GM18511 (cell line): ENCODE results near the gene CASK.
"Not testable (repeated sequence)": the region's sequence is repeated elsewhere in the genome, so short reads cannot be mapped to it uniquely, and the experiment has no call there.

Experiments used
- ATAC-seq: cut with Tn5 transposase; IDR thresholded peaks from one replicate; pipeline ENCODE4 v1.9.1; 2021; ENCODE audit warnings: mild to moderate bottlenecking, moderate library complexity; ENCODE audit not compliant: unreplicated experiment

Gene CASK

GRCh38 chrX:41655101-41655500, 268.3 kb downstream of the CASK start:
- ATAC-seq: no peak

DNA sequence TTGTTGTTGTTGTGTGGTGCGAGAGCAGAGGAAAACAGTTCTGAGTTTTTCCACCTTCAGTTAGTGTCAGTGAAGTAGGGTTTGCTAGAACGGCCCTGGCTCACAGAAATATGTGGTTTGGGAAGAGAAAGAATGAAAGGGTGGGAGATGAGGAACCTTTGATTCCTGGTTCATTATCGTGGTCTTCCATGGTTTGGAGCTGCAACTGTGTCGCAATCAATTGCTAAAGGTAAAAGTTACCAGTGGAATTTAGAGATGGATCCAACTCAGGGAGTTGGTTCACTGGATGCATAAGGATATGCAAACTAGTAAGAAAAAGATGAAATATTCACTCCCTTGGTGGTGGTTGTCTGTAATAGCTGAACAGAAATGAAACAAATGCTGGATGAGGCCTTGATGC, 270.2 kb downstream of the CASK start:
- ATAC-seq: no peak

GRCh38 chrX:41646201-41646600, 277.2 kb downstream of the CASK start:
- not testable (repeated sequence) for ATAC-seq

- ATAC-seq: peak; percentile 46
Observed at GRCh38 chrX:41634284-41634683, 289.1 kb downstream of the CASK start.

DNA sequence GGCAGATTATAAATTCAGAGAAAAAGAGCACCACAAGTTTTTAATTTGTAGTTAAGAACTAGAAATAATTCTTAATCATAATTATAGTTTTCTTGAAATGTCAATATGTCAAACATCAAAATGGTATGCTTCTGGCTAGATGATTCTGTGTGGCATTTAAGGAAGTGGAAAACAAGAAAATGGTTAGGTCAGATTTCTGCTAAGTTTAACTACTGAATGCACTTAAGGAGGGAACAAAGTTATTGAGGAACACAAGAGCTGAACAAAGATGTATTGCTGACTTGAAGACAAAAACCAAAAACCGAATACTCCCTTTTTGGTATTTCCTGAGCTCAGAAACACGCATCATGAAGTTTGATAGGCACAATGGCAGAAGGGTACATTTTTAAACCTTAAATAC, 293.3 kb downstream of the CASK start:
- ATAC-seq: no peak

GRCh38 chrX:41629539-41629938, 293.8 kb downstream of the CASK start:
- ATAC-seq: no peak

GRCh38 chrX:41621222-41621723, 302.1 kb downstream of the CASK start:
- ATAC-seq: no peak

- ATAC-seq: no peak
Observed at GRCh38 chrX:41619221-41619620, 304.1 kb downstream of the CASK start.

GRCh38 chrX:41616935-41617334, 306.4 kb downstream of the CASK start:
- ATAC-seq: no peak

- no peak for ATAC-seq
Observed at GRCh38 chrX:41616255-41616654, 307.1 kb downstream of the CASK start.

- no peak for ATAC-seq
Observed at GRCh38 chrX:41608244-41608643, 315.1 kb downstream of the CASK start.

- ATAC-seq: no peak
Observed at GRCh38 chrX:41607264-41607832, 316.0 kb downstream of the CASK start.

GRCh38 chrX:41606057-41606456, 317.3 kb downstream of the CASK start:
- not testable (repeated sequence) for ATAC-seq

- ATAC-seq: no peak
Observed at GRCh38 chrX:41604766-41605543, 318.4 kb downstream of the CASK start.

DNA sequence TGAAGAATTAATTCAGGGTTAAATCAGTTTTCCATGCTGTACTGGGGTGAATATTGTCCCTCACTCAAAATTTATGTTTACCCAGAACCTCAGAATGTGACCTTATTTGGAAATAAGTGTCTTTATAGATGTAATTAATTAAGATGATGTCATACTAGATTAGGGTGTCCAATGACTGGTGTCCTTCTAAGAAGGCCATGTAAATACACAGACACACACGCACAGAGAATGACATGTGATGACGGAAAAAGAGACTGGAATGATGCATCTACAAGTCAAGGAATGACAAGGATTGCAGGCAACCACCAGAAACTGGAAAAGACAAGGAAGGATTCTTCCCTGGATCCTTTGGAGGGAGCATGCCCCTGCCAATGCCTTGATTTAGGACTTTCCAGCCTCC, 319.2 kb downstream of the CASK start:
- no peak for ATAC-seq

GRCh38 chrX:41603596-41603995, 319.8 kb downstream of the CASK start:
- ATAC-seq: no peak

- ATAC-seq: no peak
Observed at GRCh38 chrX:41602816-41603345, 320.5 kb downstream of the CASK start.

DNA sequence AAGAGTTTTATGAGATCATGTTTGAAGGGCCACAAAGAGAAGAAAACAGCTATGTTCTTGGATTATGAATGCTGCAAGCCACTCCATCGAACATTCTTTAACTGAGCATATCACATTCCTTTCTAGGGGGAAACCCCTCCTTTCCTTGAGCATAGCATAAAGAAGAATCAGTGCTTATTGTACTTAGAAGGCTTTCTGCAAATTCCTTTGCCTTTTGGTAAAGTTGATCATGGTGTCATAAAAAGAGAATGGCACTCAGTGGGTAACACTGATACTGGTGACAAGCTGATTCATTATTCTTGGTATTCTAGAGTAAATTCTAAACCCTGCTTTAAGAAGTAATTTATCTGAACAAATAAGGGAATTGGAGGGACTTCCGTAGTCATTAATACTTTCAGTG, 323.1 kb downstream of the CASK start:
- ATAC-seq: no peak

DNA sequence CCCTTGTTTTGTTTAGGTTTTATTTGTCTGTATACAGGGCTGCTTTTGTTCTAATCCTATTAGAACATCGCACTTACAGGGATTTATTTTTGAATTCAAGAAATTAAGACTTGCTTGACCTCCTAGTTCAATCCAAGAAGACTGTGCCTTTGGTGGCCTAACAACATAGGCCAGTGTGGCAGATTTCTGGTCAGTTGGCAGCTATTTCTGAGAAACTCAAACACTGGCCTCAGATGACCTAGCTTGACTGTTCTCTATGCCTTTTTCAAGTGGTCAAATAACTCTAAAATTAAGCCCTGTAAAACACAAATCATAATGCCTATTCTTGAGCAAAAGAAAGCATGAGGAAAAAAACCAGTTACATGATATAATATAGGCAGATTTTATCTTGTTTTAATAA, 323.8 kb downstream of the CASK start:
- no peak for ATAC-seq

GRCh38 chrX:41596596-41596995, 326.8 kb downstream of the CASK start:
- ATAC-seq: peak; percentile 99

DNA sequence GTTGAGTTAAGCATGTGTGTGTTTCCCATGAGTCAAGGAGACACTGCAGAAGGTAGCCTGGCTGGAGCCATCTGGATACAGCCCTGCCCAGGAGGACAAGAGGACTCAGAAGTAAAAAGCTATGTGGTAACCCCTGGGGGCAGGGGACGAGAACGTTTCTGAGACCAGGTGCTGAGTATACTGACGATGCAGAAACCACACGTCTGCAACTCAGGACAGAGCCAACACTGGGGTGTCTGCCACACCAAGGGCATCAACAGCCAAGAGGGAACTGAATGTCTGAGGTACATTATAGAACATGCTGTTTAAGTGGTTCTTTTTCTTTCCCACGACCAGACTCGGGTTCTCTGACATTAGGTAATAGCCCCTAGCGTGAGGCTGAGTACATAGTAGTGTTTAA, 328.7 kb downstream of the CASK start:
- no peak for ATAC-seq

DNA sequence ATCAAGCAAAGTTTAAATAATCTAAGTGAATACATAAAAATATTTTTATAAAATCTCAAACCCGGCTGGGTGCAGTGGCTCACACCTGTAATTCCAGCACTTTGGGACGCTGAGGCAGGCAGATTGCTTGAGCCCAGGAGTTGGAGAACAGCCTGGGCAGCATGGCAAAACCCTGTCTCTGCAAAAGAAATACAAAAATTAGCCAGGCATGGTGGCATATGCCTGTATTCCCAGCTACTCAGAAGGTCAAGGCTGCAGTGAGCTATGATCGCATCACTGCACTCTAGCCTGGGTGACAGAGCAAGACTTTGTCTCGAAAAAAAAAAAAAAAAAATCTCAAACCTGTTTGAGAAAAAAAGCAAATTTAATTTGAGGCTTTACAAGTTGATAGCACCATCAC, 331.4 kb downstream of the CASK start:
- ATAC-seq: no peak
